ENCODE results near the gene LRRC38.
"Not testable (repeated sequence)": the region's sequence is repeated elsewhere in the genome, so short reads cannot be mapped to it uniquely, and the experiment has no call there.

The LRRC38 gene

DNA sequence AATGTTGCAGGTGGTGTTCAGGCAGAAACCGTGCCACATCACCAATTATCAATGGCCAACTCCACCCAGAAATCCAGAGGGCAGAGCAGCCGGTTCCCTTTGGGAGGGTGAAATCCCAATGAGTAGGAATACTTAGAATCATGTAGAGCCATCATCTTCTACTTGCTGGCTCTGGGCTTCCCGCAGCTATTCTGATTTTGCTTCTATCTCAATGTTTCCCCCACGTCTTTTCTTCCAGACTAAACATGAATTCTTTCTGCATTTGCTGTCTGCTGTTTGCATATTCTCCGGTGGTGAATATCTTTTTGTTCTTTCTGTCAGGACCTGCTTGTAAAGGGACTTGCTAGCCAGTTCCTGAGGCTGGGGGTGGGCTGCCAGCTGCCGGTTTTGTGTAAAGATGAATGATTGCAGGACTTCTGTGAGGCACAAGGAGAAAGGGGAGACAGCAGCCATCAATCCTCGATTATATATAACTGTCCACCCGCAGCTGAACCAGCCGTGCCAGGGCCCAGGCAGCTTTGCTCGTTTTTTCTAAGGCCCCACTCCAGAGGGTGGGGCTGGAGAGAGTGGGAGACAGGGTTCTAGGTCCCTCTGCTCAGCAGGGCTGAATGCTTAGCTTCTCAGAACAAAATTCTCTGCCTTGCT lies 70.3 kb downstream of the LRRC38 start:
- Histone ChIP-seq H3K9ac (no peak overlapping the region), H3K4me1 (no peaks in the 10 kb centered on the region), H3K4me2 (ENCODE audit: low read length) (no peak overlapping the region), H3K27ac (no peak overlapping the region), H3K79me2 (no peaks in the 10 kb centered on the region), H3K4me3 (ENCODE audit: low read depth, low read length) (no peak overlapping the region), H2AFZ (no peak overlapping the region), H3K9me3 (ENCODE audit: control insufficient read depth, low read length) (no peaks in the 10 kb centered on the region), H3K27me3 (ENCODE audit: control insufficient read depth, insufficient read depth, low read length) (no peaks in the 10 kb centered on the region), H3K36me3 (ENCODE audit: control insufficient read depth, insufficient read depth, low read length) (no peaks in the 10 kb centered on the region)
- no peak for TF ChIP-seq CTCF (IDR thresholded peaks at IDR 0.05)

- H3K4me1 ChIP-seq; H3K79me2 ChIP-seq; H3K27me3 ChIP-seq (ENCODE audit: control insufficient read depth, insufficient read depth, low read length); H3K4me2 ChIP-seq (ENCODE audit: low read length); H3K4me3 ChIP-seq (ENCODE audit: low read depth, low read length); H3K9me3 ChIP-seq (ENCODE audit: control insufficient read depth, low read length); H3K9ac ChIP-seq; H3K36me3 ChIP-seq (ENCODE audit: control insufficient read depth, insufficient read depth, low read length); H3K27ac ChIP-seq; H2AFZ ChIP-seq: not testable (repeated sequence)
Measured at GRCh38 chr1:13439104-13439783, 74.6 kb downstream of the LRRC38 start.

- H3K36me3 ChIP-seq (ENCODE audit: control insufficient read depth, insufficient read depth, low read length): no peaks in the 10 kb centered on the region
- no peak overlapping the region for H3K27ac ChIP-seq
- no peaks in the 10 kb centered on the region for H3K4me1 ChIP-seq
- TF ChIP-seq CTCF (IDR thresholded peaks at IDR 0.05): no peak
- no peaks in the 10 kb centered on the region for H3K27me3 ChIP-seq (ENCODE audit: control insufficient read depth, insufficient read depth, low read length)
- H3K9ac ChIP-seq: no peak overlapping the region
- no peaks in the 10 kb centered on the region for H3K9me3 ChIP-seq (ENCODE audit: control insufficient read depth, low read length)
- no peaks in the 10 kb centered on the region for H3K79me2 ChIP-seq
- no peak overlapping the region for H3K4me3 ChIP-seq (ENCODE audit: low read depth, low read length)
- H2AFZ ChIP-seq: no peak overlapping the region
- H3K4me2 ChIP-seq (ENCODE audit: low read length): no peak overlapping the region
Measured at GRCh38 chr1:13435458-13435857, 78.3 kb downstream of the LRRC38 start.

DNA sequence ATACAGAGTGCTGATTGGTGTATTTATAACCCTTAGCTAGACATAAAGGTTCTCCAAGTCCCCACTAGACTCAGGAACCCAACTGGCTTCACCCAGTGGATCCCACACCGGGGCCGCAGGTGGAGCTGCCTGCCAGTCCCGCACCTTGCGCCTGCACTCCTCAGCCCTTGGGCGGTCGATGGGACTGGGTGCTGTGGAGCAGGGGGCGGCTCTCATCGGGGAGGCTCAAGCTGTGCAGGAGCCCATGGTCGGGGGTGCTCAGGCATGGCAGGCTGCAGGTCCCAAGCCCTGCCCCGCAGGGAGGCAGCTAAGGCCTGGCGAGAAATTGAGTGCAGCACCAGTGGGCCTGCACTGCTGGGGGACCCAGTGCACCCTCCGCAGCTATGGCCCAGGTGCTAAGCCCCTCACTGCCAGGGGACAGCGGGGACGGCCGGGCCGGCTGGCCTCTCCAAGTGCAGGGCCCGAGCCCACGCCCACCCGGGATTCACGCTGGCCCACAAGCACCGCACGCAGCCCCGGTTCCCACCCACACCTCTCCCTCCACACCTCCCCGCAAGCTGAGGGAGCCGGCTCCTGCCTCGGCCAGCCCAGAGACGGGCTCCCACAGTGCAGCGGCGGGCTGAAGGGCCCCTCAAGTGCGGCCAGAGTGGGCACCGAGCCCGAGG lies 80.0 kb downstream of the LRRC38 start:
- H3K27me3 ChIP-seq (ENCODE audit: control insufficient read depth, insufficient read depth, low read length); H3K4me2 ChIP-seq (ENCODE audit: low read length); H3K9ac ChIP-seq; H3K9me3 ChIP-seq (ENCODE audit: control insufficient read depth, low read length); H2AFZ ChIP-seq; H3K36me3 ChIP-seq (ENCODE audit: control insufficient read depth, insufficient read depth, low read length); H3K27ac ChIP-seq; H3K4me3 ChIP-seq (ENCODE audit: low read depth, low read length); H3K4me1 ChIP-seq; H3K79me2 ChIP-seq: not testable (repeated sequence)

- no peak overlapping the region for H3K9ac ChIP-seq
- TF ChIP-seq CTCF (IDR thresholded peaks at IDR 0.05): no peak
- H3K79me2 ChIP-seq: no peaks in the 10 kb centered on the region
- no peaks in the 10 kb centered on the region for H3K27me3 ChIP-seq (ENCODE audit: control insufficient read depth, insufficient read depth, low read length)
- H3K36me3 ChIP-seq (ENCODE audit: control insufficient read depth, insufficient read depth, low read length): no peaks in the 10 kb centered on the region
- H3K4me2 ChIP-seq (ENCODE audit: low read length): no peak overlapping the region
- no peak overlapping the region for H3K27ac ChIP-seq
- no peak overlapping the region for H3K4me3 ChIP-seq (ENCODE audit: low read depth, low read length)
- H3K9me3 ChIP-seq (ENCODE audit: control insufficient read depth, low read length): no peaks in the 10 kb centered on the region
- no peak overlapping the region for H2AFZ ChIP-seq
- no peaks in the 10 kb centered on the region for H3K4me1 ChIP-seq
Measured at GRCh38 chr1:13432251-13432650, 81.6 kb downstream of the LRRC38 start.
